Measurements from ENCODE around the gene ADORA2A. TPM values are rescaled to one million over a fixed set of nuclear protein-coding genes. Genes with fewer than 3 reads are reported as not detected.

ADORA2A gene
- total RNA-seq, 2 experiments from 2014 or later: 15.5 to 16.4 TPM

GRCh38 chr22:24482575-24482974 is 55.2 kb downstream of the ADORA2A start:
- H3K4me3 Mint-ChIP-seq: no peak overlapping the region
- H3K4me1 ChIP-seq (ENCODE audit: insufficient read depth, low read length): no peaks in the 10 kb centered on the region

GRCh38 chr22:24482998-24483397 is 55.6 kb downstream of the ADORA2A start:
- ChIA-PET POLR2A (interaction anchor here (1.4 kb wide), 1 partner anchor 55 kb away, joined by 6 read pairs; the partner anchor contains the start of gene ADORA2A), CTCF (interaction anchor here (3.5 kb wide), 1 partner anchor 59 kb away, joined by 14 read pairs; no protein-coding TSS in a partner anchor)
- no peaks in the 10 kb centered on the region for H3K4me1 Mint-ChIP-seq (ENCODE audit: low read depth)
- Histone ChIP-seq H3K36me3 (ENCODE audit: insufficient read depth, low read length) (no peaks in the 10 kb centered on the region), H3K4me3 (ENCODE audit: low read length) (no peak overlapping the region), H3K4me1 (ENCODE audit: insufficient read depth, low read length) (no peaks in the 10 kb centered on the region), H3K27me3 (ENCODE audit: control insufficient read depth in 1 of 2, insufficient read depth in 2 of 2, low read length in 2 of 2) (no peaks in the 10 kb centered on the region), H3K9me3 (ENCODE audit: control insufficient read depth in 1 of 2, insufficient read depth in 1 of 2, low read length in 2 of 2) (no peaks in the 10 kb centered on the region), H3K27ac (ENCODE audit: low read depth in 1 of 2, low read length in 2 of 2) (no peak overlapping the region)
- intact Hi-C loops (cut with DNase I, micrococcal nuclease): no loop called here
- no peaks in the 10 kb centered on the region for H3K27me3 Mint-ChIP-seq
- no peaks in the 10 kb centered on the region for H3K36me3 Mint-ChIP-seq (ENCODE audit: low read depth)
- H3K27ac Mint-ChIP-seq: no peak overlapping the region
- TF ChIP-seq, protein P1, sequence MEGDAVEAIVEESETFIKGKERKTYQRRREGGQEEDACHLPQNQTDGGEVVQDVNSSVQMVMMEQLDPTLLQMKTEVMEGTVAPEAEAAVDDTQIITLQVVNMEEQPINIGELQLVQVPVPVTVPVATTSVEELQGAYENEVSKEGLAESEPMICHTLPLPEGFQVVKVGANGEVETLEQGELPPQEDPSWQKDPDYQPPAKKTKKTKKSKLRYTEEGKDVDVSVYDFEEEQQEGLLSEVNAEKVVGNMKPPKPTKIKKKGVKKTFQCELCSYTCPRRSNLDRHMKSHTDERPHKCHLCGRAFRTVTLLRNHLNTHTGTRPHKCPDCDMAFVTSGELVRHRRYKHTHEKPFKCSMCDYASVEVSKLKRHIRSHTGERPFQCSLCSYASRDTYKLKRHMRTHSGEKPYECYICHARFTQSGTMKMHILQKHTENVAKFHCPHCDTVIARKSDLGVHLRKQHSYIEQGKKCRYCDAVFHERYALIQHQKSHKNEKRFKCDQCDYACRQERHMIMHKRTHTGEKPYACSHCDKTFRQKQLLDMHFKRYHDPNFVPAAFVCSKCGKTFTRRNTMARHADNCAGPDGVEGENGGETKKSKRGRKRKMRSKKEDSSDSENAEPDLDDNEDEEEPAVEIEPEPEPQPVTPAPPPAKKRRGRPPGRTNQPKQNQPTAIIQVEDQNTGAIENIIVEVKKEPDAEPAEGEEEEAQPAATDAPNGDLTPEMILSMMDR (IDR thresholded peaks at IDR 0.05): no peak
- DNase-seq: no peak
- no peak for ATAC-seq (ENCODE audit: poor library complexity)
- no peaks in the 10 kb centered on the region for H3K9me3 Mint-ChIP-seq
- H3K4me3 Mint-ChIP-seq: no peak overlapping the region

More at GRCh38 chr22:24482575-24482974, 55.2 kb downstream of the ADORA2A start:
- intact Hi-C loops (cut with DNase I, micrococcal nuclease): no loop called here
- TF ChIP-seq, protein P1 (IDR thresholded peaks at IDR 0.05): no peak
- no peaks in the 10 kb centered on the region for H3K4me1 Mint-ChIP-seq (ENCODE audit: low read depth)
- no peaks in the 10 kb centered on the region for H3K36me3 Mint-ChIP-seq (ENCODE audit: low read depth)
- H3K27me3 Mint-ChIP-seq: no peaks in the 10 kb centered on the region
- no peaks in the 10 kb centered on the region for H3K9me3 Mint-ChIP-seq
- DNase-seq: peak in 2 of 14 experiments; percentile 27 to 42
- Histone ChIP-seq H3K4me3 (ENCODE audit: low read length) (no peak overlapping the region), H3K27ac (ENCODE audit: low read depth in 1 of 2, low read length in 2 of 2) (no peak overlapping the region), H3K9me3 (ENCODE audit: control insufficient read depth in 1 of 2, insufficient read depth in 1 of 2, low read length in 2 of 2) (no peaks in the 10 kb centered on the region), H3K27me3 (ENCODE audit: control insufficient read depth in 1 of 2, insufficient read depth in 2 of 2, low read length in 2 of 2) (no peaks in the 10 kb centered on the region), H3K36me3 (ENCODE audit: insufficient read depth, low read length) (no peaks in the 10 kb centered on the region)
- no peak overlapping the region for H3K27ac Mint-ChIP-seq
- ATAC-seq (ENCODE audit: poor library complexity): no peak
- POLR2A ChIA-PET: interaction anchor here (1.4 kb wide), 1 partner anchor 55 kb away, joined by 6 read pairs; the partner anchor contains the start of gene ADORA2A
- CTCF ChIA-PET: interaction anchor here (3.5 kb wide), 1 partner anchor 59 kb away, joined by 14 read pairs; no protein-coding TSS in a partner anchor

GRCh38 chr22:24483976-24484545 is 56.7 kb downstream of the ADORA2A start:
- ATAC-seq (ENCODE audit: poor library complexity): no peak
- CTCF ChIA-PET: interaction anchor here (3.5 kb wide), 1 partner anchor 60 kb away, joined by 14 read pairs; no protein-coding TSS in a partner anchor
- no peaks in the 10 kb centered on the region for H3K9me3 ChIP-seq (ENCODE audit: control insufficient read depth in 1 of 2, insufficient read depth in 1 of 2, low read length in 2 of 2)
- H3K9me3 Mint-ChIP-seq: no peaks in the 10 kb centered on the region
- TF ChIP-seq, protein P1 (IDR thresholded peaks at IDR 0.05): no peak
- no peaks in the 10 kb centered on the region for H3K36me3 Mint-ChIP-seq (ENCODE audit: low read depth)
- H3K36me3 ChIP-seq (ENCODE audit: insufficient read depth, low read length): no peaks in the 10 kb centered on the region
- H3K4me3 ChIP-seq (ENCODE audit: low read length): no peak overlapping the region
- POLR2A ChIA-PET: no interaction called here
- H3K4me3 Mint-ChIP-seq: no peak overlapping the region
- intact Hi-C loops (cut with DNase I, micrococcal nuclease): loop anchor here in 1 of 2 experiments (2.0 kb wide), 1 partner anchor 59 kb away; no protein-coding TSS in a partner anchor
- H3K4me1 Mint-ChIP-seq (ENCODE audit: low read depth): no peaks in the 10 kb centered on the region
- no peak overlapping the region for H3K27ac ChIP-seq (ENCODE audit: low read depth in 1 of 2, low read length in 2 of 2)
- H3K27me3 ChIP-seq (ENCODE audit: control insufficient read depth in 1 of 2, insufficient read depth in 2 of 2, low read length in 2 of 2): no peaks in the 10 kb centered on the region
- no peak for DNase-seq
- no peaks in the 10 kb centered on the region for H3K27me3 Mint-ChIP-seq
- H3K4me1 ChIP-seq (ENCODE audit: insufficient read depth, low read length): no peaks in the 10 kb centered on the region
- H3K27ac Mint-ChIP-seq: no peak overlapping the region

All from CD4-positive, alpha-beta T cell (primary cell).